ENCODE results near the gene EDRF1. TPM values are rescaled to one million over a fixed set of nuclear protein-coding genes. Genes with fewer than 3 reads are reported as not detected.

EDRF1 gene
- total and polyA plus RNA-seq, 2 donors = 27.3 to 43.1 TPM

- Histone ChIP-seq H3K4me3 (ENCODE audit: low read length in 2 of 2) (no peak overlapping the region), H3K4me1 (ENCODE audit: control insufficient read depth in 2 of 2, insufficient read depth in 2 of 2, low read length in 2 of 2) (no peaks in the 10 kb centered on the region), H3K9me3 (ENCODE audit: control insufficient read depth in 2 of 2, insufficient read depth in 1 of 2, low read length in 1 of 2) (no peaks in the 10 kb centered on the region), H3K36me3 (ENCODE audit: control insufficient read depth in 2 of 2, insufficient read depth in 2 of 2, low read length in 1 of 2) (peaks cover 14 to 18% of the 10 kb centered on the region in 2 donors), H3K27ac (ENCODE audit: low read depth in 1 of 2, low read length in 1 of 2) (no peak overlapping the region), H3K27me3 (ENCODE audit: control insufficient read depth in 2 of 2, insufficient read depth in 1 of 2, low read length in 1 of 2) (no peaks in the 10 kb centered on the region)
- 79% methylated on average over 17 of the region's 17 CpGs for WGBS
- DNase-seq (ENCODE audit: low read depth in 6 of 9, low spot score in 9 of 9) = no peak
Observed at GRCh38 chr10:125788156-125789034, 68.9 kb downstream of the EDRF1 start.

GRCh38 chr10:125792342-125793300 lies 73.1 kb downstream of the EDRF1 start:
- H3K27me3 ChIP-seq (ENCODE audit: control insufficient read depth in 2 of 2, insufficient read depth in 1 of 2, low read length in 1 of 2) = no peaks in the 10 kb centered on the region
- peaks cover 28 to 35% of the 10 kb centered on the region in 2 donors for H3K36me3 ChIP-seq (ENCODE audit: control insufficient read depth in 2 of 2, insufficient read depth in 2 of 2, low read length in 1 of 2)
- WGBS = 95% methylated on average over 14 of the region's 14 CpGs

GRCh38 chr10:125795128-125795527 lies 75.6 kb downstream of the EDRF1 start:
- DNase-seq (ENCODE audit: low read depth in 6 of 9, low spot score in 9 of 9) = no peak
- no peaks in the 10 kb centered on the region for H3K27me3 ChIP-seq (ENCODE audit: control insufficient read depth in 2 of 2, insufficient read depth in 1 of 2, low read length in 1 of 2)
- H3K9me3 ChIP-seq (ENCODE audit: control insufficient read depth in 2 of 2, insufficient read depth in 1 of 2, low read length in 1 of 2) = no peaks in the 10 kb centered on the region
- peaks cover 24 to 31% of the 10 kb centered on the region in 2 donors for H3K36me3 ChIP-seq (ENCODE audit: control insufficient read depth in 2 of 2, insufficient read depth in 2 of 2, low read length in 1 of 2)
- no peak overlapping the region for H3K4me3 ChIP-seq (ENCODE audit: low read length in 2 of 2)
- WGBS = 99% methylated on average over 2 of the region's 2 CpGs
- no peaks in the 10 kb centered on the region for H3K4me1 ChIP-seq (ENCODE audit: control insufficient read depth in 2 of 2, insufficient read depth in 2 of 2, low read length in 2 of 2)
- H3K27ac ChIP-seq (ENCODE audit: low read depth in 1 of 2, low read length in 1 of 2) = no peak overlapping the region

More at GRCh38 chr10:125792342-125793300, 73.1 kb downstream of the EDRF1 start:
- DNase-seq (ENCODE audit: low read depth in 6 of 9, low spot score in 9 of 9) = no peak
- Histone ChIP-seq H3K27ac (ENCODE audit: low read depth in 1 of 2, low read length in 1 of 2) (no peak overlapping the region), H3K4me1 (ENCODE audit: control insufficient read depth in 2 of 2, insufficient read depth in 2 of 2, low read length in 2 of 2) (no peaks in the 10 kb centered on the region), H3K4me3 (ENCODE audit: low read length in 2 of 2) (no peak overlapping the region), H3K9me3 (ENCODE audit: control insufficient read depth in 2 of 2, insufficient read depth in 1 of 2, low read length in 1 of 2) (no peaks in the 10 kb centered on the region)

- DNase-seq (ENCODE audit: low read depth in 6 of 9, low spot score in 9 of 9) = no peak
- H3K27ac ChIP-seq (ENCODE audit: low read depth in 1 of 2, low read length in 1 of 2) = no peak overlapping the region
- no peak overlapping the region for H3K4me3 ChIP-seq (ENCODE audit: low read length in 2 of 2)
- H3K4me1 ChIP-seq (ENCODE audit: control insufficient read depth in 2 of 2, insufficient read depth in 2 of 2, low read length in 2 of 2) = no peaks in the 10 kb centered on the region
- H3K27me3 ChIP-seq (ENCODE audit: control insufficient read depth in 2 of 2, insufficient read depth in 1 of 2, low read length in 1 of 2) = no peaks in the 10 kb centered on the region
- H3K9me3 ChIP-seq (ENCODE audit: control insufficient read depth in 2 of 2, insufficient read depth in 1 of 2, low read length in 1 of 2) = no peaks in the 10 kb centered on the region
- peaks cover 24 to 33% of the 10 kb centered on the region in 2 donors for H3K36me3 ChIP-seq (ENCODE audit: control insufficient read depth in 2 of 2, insufficient read depth in 2 of 2, low read length in 1 of 2)
- WGBS = 80% methylated on average over 8 of the region's 8 CpGs
Observed at GRCh38 chr10:125795637-125796190, 76.2 kb downstream of the EDRF1 start.

GRCh38 chr10:125797424-125797823 lies 77.9 kb downstream of the EDRF1 start:
- no peak for DNase-seq (ENCODE audit: low read depth in 6 of 9, low spot score in 9 of 9)
- no peaks in the 10 kb centered on the region for H3K4me1 ChIP-seq (ENCODE audit: control insufficient read depth in 2 of 2, insufficient read depth in 2 of 2, low read length in 2 of 2)
- H3K9me3 ChIP-seq (ENCODE audit: control insufficient read depth in 2 of 2, insufficient read depth in 1 of 2, low read length in 1 of 2) = no peaks in the 10 kb centered on the region
- no peaks in the 10 kb centered on the region for H3K27me3 ChIP-seq (ENCODE audit: control insufficient read depth in 2 of 2, insufficient read depth in 1 of 2, low read length in 1 of 2)
- peaks cover 23 to 28% of the 10 kb centered on the region in 2 donors for H3K36me3 ChIP-seq (ENCODE audit: control insufficient read depth in 2 of 2, insufficient read depth in 2 of 2, low read length in 1 of 2)
- 97% methylated on average over 8 of the region's 8 CpGs for WGBS
- no peak overlapping the region for H3K27ac ChIP-seq (ENCODE audit: low read depth in 1 of 2, low read length in 1 of 2)
- no peak overlapping the region for H3K4me3 ChIP-seq (ENCODE audit: low read length in 2 of 2)

- H3K27ac ChIP-seq (ENCODE audit: low read depth in 1 of 2, low read length in 1 of 2) = no peak overlapping the region
- peaks cover 22 to 29% of the 10 kb centered on the region in 2 donors for H3K36me3 ChIP-seq (ENCODE audit: control insufficient read depth in 2 of 2, insufficient read depth in 2 of 2, low read length in 1 of 2)
- 59% methylated on average over 5 of the region's 5 CpGs for WGBS
Observed at GRCh38 chr10:125797994-125798662, 78.6 kb downstream of the EDRF1 start.

GRCh38 chr10:125799451-125800182 lies 80.1 kb downstream of the EDRF1 start:
- Histone ChIP-seq H3K9me3 (ENCODE audit: control insufficient read depth in 2 of 2, insufficient read depth in 1 of 2, low read length in 1 of 2) (no peaks in the 10 kb centered on the region), H3K4me1 (ENCODE audit: control insufficient read depth in 2 of 2, insufficient read depth in 2 of 2, low read length in 2 of 2) (no peaks in the 10 kb centered on the region), H3K27me3 (ENCODE audit: control insufficient read depth in 2 of 2, insufficient read depth in 1 of 2, low read length in 1 of 2) (no peaks in the 10 kb centered on the region), H3K4me3 (ENCODE audit: low read length in 2 of 2) (no peak overlapping the region), H3K27ac (ENCODE audit: low read depth in 1 of 2, low read length in 1 of 2) (no peak overlapping the region), H3K36me3 (ENCODE audit: control insufficient read depth in 2 of 2, insufficient read depth in 2 of 2, low read length in 1 of 2) (peaks cover 17 to 18% of the 10 kb centered on the region in 2 donors)
- no peak for DNase-seq (ENCODE audit: low read depth in 6 of 9, low spot score in 9 of 9)
- 98% methylated on average over 8 of the region's 8 CpGs for WGBS

More at GRCh38 chr10:125797994-125798662, 78.6 kb downstream of the EDRF1 start:
- Histone ChIP-seq H3K27me3 (ENCODE audit: control insufficient read depth in 2 of 2, insufficient read depth in 1 of 2, low read length in 1 of 2) (no peaks in the 10 kb centered on the region), H3K9me3 (ENCODE audit: control insufficient read depth in 2 of 2, insufficient read depth in 1 of 2, low read length in 1 of 2) (no peaks in the 10 kb centered on the region), H3K4me1 (ENCODE audit: control insufficient read depth in 2 of 2, insufficient read depth in 2 of 2, low read length in 2 of 2) (no peaks in the 10 kb centered on the region), H3K4me3 (ENCODE audit: low read length in 2 of 2) (no peak overlapping the region)
- no peak for DNase-seq (ENCODE audit: low read depth in 6 of 9, low spot score in 9 of 9)

GRCh38 chr10:125801574-125801973 lies 82.1 kb downstream of the EDRF1 start:
- H3K27ac ChIP-seq (ENCODE audit: low read depth in 1 of 2, low read length in 1 of 2) = no peak overlapping the region
- no peak overlapping the region for H3K4me3 ChIP-seq (ENCODE audit: low read length in 2 of 2)
- DNase-seq (ENCODE audit: low read depth in 6 of 9, low spot score in 9 of 9) = no peak
- 93% methylated on average over 1 of the region's 1 CpG for WGBS
- no peaks in the 10 kb centered on the region for H3K27me3 ChIP-seq (ENCODE audit: control insufficient read depth in 2 of 2, insufficient read depth in 1 of 2, low read length in 1 of 2)
- H3K36me3 ChIP-seq (ENCODE audit: control insufficient read depth in 2 of 2, insufficient read depth in 2 of 2, low read length in 1 of 2) = peaks cover 22 to 28% of the 10 kb centered on the region in 2 donors
- no peaks in the 10 kb centered on the region for H3K4me1 ChIP-seq (ENCODE audit: control insufficient read depth in 2 of 2, insufficient read depth in 2 of 2, low read length in 2 of 2)
- no peaks in the 10 kb centered on the region for H3K9me3 ChIP-seq (ENCODE audit: control insufficient read depth in 2 of 2, insufficient read depth in 1 of 2, low read length in 1 of 2)
